ENCODE results near the gene MEGF9. TPM values are rescaled to one million over a fixed set of nuclear protein-coding genes. Genes with fewer than 3 reads are reported as not detected.

The MEGF9 gene
- total and polyA plus RNA-seq, 2 of the 13 experiments (the other 11 are each of a cell fraction or from before 2014, with no cell fraction given), result 3.1 to 3.3 TPM

DNA sequence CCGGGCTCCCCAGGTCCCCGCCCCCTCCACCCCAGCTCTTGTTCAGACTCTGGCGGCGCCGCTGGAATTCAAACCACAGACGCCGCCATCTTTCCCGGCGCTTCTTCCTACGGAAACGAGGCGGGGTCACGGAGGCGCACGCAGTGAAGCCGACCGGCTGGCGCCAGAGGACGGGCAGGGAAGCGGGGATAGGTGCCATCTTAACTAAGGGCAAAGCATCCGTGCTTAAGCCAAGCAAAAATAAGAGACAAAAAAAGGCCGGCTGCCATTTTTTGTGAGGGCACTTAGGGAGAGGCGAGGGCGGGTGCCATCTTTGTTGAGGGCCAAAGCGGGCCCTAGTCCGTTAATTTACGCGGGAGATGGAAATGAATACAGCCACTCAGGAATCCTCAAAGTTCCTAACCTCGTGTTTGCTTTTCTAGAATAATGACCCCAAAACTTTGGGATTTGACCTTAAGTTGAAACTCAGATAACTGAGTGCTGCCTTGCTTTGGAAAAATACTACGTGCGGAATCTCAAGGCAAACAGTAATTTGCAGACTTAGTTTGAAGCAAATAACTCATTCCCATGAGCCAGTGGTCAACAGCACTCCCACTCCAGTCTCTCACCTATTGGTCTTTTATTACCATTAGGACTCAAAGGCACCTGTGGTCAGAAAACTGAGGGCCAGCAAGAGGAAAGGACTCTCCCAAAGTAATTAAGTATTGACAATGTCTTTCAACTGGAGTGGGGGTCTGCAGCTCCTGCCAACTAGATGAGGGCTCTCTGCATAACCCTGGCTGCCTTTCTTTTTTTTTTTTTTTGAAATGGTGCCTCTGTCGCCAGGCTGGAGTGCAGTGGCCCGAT, 134.0 kb downstream of the MEGF9 start, which contains the start of gene CDK5RAP2 (continued):
- TF ChIP-seq SRF (IDR thresholded peaks at IDR 0.05; ENCODE audit: low read depth, low read length) (no peak), ZNF746 (CRISPR knock-in tag; IDR thresholded peaks at IDR 0.05) (no peak), ZNF124 (CRISPR knock-in tag; IDR thresholded peaks at IDR 0.05) (peak; percentile 31; the same call in 1 of the 2 replicates)

DNA sequence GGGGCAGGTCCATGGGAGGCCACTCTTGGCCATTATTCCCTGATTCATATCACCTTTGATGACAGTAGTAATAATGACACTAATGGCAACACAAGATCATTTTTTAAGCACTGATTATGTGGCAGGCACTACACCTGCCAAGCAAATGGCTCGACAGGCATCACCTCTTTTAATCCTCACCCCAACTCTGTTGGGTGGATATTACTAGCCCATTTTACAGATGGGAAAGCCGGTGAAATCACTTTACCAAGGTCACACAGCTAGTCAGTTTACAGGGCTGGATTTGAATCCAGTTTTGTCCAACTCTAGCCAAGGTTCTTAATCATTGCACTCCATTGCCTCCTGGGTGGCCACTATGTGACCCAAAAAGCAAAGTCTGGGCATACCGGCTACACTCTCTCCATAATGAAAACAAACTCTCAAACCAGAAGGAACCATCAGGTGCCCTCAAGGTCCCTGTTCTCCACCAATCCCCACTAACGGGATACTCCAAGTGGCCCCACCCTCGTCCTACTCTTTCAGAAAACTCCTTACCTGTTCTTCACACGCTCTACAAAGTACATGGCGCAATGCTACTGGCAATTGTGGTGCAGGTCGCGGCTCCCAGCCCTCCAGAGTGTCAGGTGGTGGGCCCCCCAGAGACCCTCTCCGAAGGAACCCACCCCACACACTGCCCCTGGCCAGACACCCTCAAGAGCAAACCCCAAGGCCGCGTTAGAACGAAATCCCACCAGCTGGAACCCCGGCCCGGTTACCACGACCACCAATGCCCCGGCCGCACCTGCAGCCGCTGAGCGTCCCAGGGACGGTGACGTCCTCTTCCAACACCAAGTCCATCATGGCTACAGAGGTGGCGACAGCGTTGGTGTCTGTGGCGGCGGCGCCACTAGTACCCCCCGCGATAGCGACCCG, 134.9 kb downstream of the MEGF9 start:
- Histone ChIP-seq H4K20me1 (ENCODE audit: insufficient read depth, low read length) (no peaks in the 10 kb centered on the region), H3K9me3 (ENCODE audit: low read length) (no peaks in the 10 kb centered on the region), H3K4me3 (replicated peaks in 1 of 3; ENCODE audit: insufficient read depth in 1 of 3, low read depth in 2 of 3, low read length in 3 of 3) (peak overlapping the region; percentile 73 to 89 (median 83)), H3K9ac (ENCODE audit: insufficient read depth, low read depth, low read length) (peak overlapping the region; percentile 85), H2AFZ (ENCODE audit: low read length) (no peak overlapping the region), H3K4me1 (ENCODE audit: insufficient read depth, low read length) (peaks cover 69% of the 10 kb centered on the region), H3K36me3 (replicated peaks in 1 of 2; ENCODE audit: control insufficient read depth in 1 of 2, insufficient read depth in 2 of 2, low read length in 2 of 2) (no peaks in the 10 kb centered on the region), H3K27me3 (ENCODE audit: control insufficient read depth in 1 of 2, insufficient read depth in 2 of 2, low read length in 2 of 2) (no peaks in the 10 kb centered on the region; a peak in 1 of 5 replicates), H3K27ac (ENCODE audit: extremely low read length, insufficient read depth, low read length) (peak overlapping the region; percentile 78), H3K4me2 (ENCODE audit: low read depth, low read length) (peak overlapping the region; percentile 94), H3K79me2 (ENCODE audit: insufficient read depth, low read length) (peaks cover 58% of the 10 kb centered on the region)
- peak; percentile 66 for ATAC-seq
- 3% methylated on average over 9 of the region's 31 CpGs for WGBS (ENCODE audit: low lambda C conversion rate)
- FAIRE-seq, result no peak
- in situ Hi-C loops (cut with HindIII; ENCODE audit: extremely low pct_ligation_motif_present, low pct_unique_long_range_greater_than_20kb), result no loop called here
- no peak for DNase-seq (ENCODE audit: low spot score)
- CTCF ChIA-PET (ENCODE audit: low intra/inter-chr PET ratio, low total read pairs), result no interaction called here
- POLR2A ChIA-PET, result interaction anchor here (0.7 to 1.4 kb wide), 4 partner anchors 8 to 22 kb away, joined by 3 to 17 read pairs (median 3); no protein-coding TSS in a partner anchor
- TSS peak; percentile 52 for BruUV-seq (replicated peaks)
- intact Hi-C loops (cut with micrococcal nuclease; ENCODE audit: unreplicated experiment), result loop anchor here (1.0 kb wide), 1 partner anchor 8 kb away; no protein-coding TSS in a partner anchor
- TF ChIP-seq ZSCAN25 (CRISPR knock-in tag; IDR thresholded peaks at IDR 0.05), result no peak
- TF ChIP-seq, protein P1, sequence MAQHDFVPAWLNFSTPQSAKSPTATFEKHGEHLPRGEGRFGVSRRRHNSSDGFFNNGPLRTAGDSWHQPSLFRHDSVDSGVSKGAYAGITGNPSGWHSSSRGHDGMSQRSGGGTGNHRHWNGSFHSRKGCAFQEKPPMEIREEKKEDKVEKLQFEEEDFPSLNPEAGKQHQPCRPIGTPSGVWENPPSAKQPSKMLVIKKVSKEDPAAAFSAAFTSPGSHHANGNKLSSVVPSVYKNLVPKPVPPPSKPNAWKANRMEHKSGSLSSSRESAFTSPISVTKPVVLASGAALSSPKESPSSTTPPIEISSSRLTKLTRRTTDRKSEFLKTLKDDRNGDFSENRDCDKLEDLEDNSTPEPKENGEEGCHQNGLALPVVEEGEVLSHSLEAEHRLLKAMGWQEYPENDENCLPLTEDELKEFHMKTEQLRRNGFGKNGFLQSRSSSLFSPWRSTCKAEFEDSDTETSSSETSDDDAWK (CRISPR knock-in tag; IDR thresholded peaks at IDR 0.05), result no peak
- TF ChIP-seq, protein P2, sequence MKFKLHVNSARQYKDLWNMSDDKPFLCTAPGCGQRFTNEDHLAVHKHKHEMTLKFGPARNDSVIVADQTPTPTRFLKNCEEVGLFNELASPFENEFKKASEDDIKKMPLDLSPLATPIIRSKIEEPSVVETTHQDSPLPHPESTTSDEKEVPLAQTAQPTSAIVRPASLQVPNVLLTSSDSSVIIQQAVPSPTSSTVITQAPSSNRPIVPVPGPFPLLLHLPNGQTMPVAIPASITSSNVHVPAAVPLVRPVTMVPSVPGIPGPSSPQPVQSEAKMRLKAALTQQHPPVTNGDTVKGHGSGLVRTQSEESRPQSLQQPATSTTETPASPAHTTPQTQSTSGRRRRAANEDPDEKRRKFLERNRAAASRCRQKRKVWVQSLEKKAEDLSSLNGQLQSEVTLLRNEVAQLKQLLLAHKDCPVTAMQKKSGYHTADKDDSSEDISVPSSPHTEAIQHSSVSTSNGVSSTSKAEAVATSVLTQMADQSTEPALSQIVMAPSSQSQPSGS (CRISPR knock-in tag; IDR thresholded peaks at IDR 0.05), result no peak
- TF ChIP-seq, protein P3, sequence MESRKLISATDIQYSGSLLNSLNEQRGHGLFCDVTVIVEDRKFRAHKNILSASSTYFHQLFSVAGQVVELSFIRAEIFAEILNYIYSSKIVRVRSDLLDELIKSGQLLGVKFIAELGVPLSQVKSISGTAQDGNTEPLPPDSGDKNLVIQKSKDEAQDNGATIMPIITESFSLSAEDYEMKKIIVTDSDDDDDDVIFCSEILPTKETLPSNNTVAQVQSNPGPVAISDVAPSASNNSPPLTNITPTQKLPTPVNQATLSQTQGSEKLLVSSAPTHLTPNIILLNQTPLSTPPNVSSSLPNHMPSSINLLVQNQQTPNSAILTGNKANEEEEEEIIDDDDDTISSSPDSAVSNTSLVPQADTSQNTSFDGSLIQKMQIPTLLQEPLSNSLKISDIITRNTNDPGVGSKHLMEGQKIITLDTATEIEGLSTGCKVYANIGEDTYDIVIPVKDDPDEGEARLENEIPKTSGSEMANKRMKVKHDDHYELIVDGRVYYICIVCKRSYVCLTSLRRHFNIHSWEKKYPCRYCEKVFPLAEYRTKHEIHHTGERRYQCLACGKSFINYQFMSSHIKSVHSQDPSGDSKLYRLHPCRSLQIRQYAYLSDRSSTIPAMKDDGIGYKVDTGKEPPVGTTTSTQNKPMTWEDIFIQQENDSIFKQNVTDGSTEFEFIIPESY (CRISPR knock-in tag; IDR thresholded peaks at IDR 0.05), result 0 out of 2 replicates have a peak, but pooled peaks have one; percentile 4
- no peak for TF ChIP-seq ZFP90 (CRISPR knock-in tag; IDR thresholded peaks at IDR 0.05; ENCODE audit: borderline replicate concordance)
- TF ChIP-seq ZSCAN9 (CRISPR knock-in tag; IDR thresholded peaks at IDR 0.05; ENCODE audit: borderline replicate concordance), result no peak
- no peak for TF ChIP-seq PAWR (CRISPR knock-in tag; IDR thresholded peaks at IDR 0.05; ENCODE audit: borderline replicate concordance)
- TF ChIP-seq, protein P4, sequence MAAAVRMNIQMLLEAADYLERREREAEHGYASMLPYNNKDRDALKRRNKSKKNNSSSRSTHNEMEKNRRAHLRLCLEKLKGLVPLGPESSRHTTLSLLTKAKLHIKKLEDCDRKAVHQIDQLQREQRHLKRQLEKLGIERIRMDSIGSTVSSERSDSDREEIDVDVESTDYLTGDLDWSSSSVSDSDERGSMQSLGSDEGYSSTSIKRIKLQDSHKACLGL (CRISPR knock-in tag; IDR thresholded peaks at IDR 0.05), result peak; percentile 36; the same call in 1 of the 2 replicates
- TF ChIP-seq, protein P5, sequence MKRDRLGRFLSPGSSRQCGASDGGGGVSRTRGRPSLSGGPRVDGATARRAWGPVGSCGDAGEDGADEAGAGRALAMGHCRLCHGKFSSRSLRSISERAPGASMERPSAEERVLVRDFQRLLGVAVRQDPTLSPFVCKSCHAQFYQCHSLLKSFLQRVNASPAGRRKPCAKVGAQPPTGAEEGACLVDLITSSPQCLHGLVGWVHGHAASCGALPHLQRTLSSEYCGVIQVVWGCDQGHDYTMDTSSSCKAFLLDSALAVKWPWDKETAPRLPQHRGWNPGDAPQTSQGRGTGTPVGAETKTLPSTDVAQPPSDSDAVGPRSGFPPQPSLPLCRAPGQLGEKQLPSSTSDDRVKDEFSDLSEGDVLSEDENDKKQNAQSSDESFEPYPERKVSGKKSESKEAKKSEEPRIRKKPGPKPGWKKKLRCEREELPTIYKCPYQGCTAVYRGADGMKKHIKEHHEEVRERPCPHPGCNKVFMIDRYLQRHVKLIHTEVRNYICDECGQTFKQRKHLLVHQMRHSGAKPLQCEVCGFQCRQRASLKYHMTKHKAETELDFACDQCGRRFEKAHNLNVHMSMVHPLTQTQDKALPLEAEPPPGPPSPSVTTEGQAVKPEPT (CRISPR knock-in tag; IDR thresholded peaks at IDR 0.05; ENCODE audit: low read depth), result no peak
